Measurements from ENCODE around the gene USP15. TPM values are rescaled to one million over a fixed set of nuclear protein-coding genes. Genes with fewer than 3 reads are reported as not detected.
"Not testable (repeated sequence)": the region's sequence is repeated elsewhere in the genome, so short reads cannot be mapped to it uniquely, and the experiment has no call there.

The USP15 gene
- total and polyA plus RNA-seq, 7 experiments from 2014 or later: 72.5 to 224 (median 175) TPM

DNA sequence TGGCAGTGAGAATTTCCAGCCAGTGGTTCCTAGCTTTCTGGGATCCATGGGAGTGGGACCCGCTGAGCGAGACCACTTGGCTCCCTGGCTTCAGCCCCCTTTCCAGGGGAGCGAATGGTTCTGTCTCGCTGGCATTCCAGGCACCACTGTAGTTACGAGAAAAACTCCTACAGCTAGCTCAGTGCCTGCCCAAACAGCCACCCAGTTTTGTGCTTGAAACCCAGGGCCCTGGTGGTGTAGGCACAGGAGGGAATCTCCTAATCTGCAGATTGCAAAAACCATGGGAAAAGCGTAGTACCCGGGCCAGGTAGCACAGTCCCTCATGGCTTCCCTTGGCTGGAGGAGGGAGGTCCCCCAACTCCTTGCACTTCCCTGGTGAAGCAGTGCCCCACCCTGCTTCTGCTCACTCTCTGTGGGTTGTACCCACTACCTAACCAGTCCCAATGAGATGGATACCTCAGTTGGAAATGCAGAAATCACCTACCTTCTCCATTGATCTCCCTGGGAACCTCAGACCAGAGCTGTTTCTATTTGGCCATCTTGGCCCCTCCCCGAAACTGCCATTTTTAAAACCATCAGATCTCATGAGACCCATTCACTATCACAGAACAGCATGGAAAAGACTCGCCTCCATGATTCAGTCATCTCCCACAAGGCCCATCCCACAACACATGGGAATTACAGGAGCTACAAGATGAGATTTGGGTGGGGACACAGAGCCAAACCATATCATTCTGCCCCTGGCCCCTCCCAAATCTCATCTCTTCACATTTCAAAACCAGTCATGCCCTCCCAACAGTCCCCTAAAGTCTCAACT lies 83.3 kb downstream of the USP15 start:
- H3K4me1 ChIP-seq (ENCODE audit: control insufficient read depth in 2 of 2, insufficient read depth in 2 of 2, low read length in 2 of 2); ATAC-seq; CTCF ChIA-PET; intact Hi-C loops (cut with micrococcal nuclease); H3K9me3 ChIP-seq (ENCODE audit: control insufficient read depth in 2 of 3, low read length in 3 of 3); DNase-seq; H3K27me3 ChIP-seq (ENCODE audit: control insufficient read depth in 2 of 2, insufficient read depth in 2 of 2, low read length in 2 of 2); H3K27me3 Mint-ChIP-seq; H3K27ac ChIP-seq (ENCODE audit: low read depth, low read length); H3K4me3 ChIP-seq (ENCODE audit: low read length); POLR2A ChIA-PET: not testable (repeated sequence)
- Mint-ChIP-seq H3K4me1 (peaks cover 43 to 75% (median 62%) of the 10 kb centered on the region in 7 donors), H3K4me3 (peak overlapping the region in 2 of 10 donors; percentile 42 to 45), H3K9me3 (peaks cover 0 to 36% (median 11%) of the 10 kb centered on the region in 11 donors), H3K27ac (peak overlapping the region in 5 of 9 donors; percentile 26 to 77 (median 65)), H3K36me3 (peaks cover 36 to 81% (median 72%) of the 10 kb centered on the region in 5 donors)
- H3K36me3 ChIP-seq (ENCODE audit: control insufficient read depth in 2 of 3, insufficient read depth in 3 of 3, low read length in 3 of 3): peaks cover 0 to 42% (median 10%) of the 10 kb centered on the region in 3 experiments

- H3K9me3 ChIP-seq (ENCODE audit: control insufficient read depth in 2 of 3, low read length in 3 of 3); intact Hi-C loops (cut with micrococcal nuclease): not testable (repeated sequence)
- peaks cover 38 to 69% (median 59%) of the 10 kb centered on the region in 7 donors for H3K4me1 Mint-ChIP-seq
Observed at GRCh38 chr12:62344731-62345556, 84.7 kb downstream of the USP15 start.

DNA sequence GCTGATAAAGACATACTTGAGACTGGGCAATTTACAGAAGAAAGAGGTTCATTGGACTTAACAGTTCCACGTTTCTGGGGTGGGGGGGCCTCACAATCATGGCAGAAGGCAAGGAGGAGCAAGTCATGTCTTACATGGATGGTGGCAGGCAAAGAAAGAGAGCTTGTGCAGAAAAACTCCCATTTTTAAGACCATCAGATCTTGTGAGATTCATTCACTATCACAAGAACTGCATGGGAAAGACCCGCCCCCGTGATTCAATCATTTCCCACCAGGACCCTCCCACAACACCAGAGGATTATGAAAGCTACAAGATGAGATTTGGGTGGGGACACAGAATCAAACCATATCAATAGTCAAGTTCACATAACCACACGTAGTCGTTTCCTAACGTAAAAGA lies 85.5 kb downstream of the USP15 start:
- H3K9me3 Mint-ChIP-seq: peaks cover 0 to 21% (median 10%) of the 10 kb centered on the region in 11 donors
- Histone ChIP-seq H3K4me1 (ENCODE audit: control insufficient read depth in 2 of 2, insufficient read depth in 2 of 2, low read length in 2 of 2) (peaks cover 0 to under 1% of the 10 kb centered on the region in 2 donors), H3K36me3 (ENCODE audit: control insufficient read depth in 2 of 3, insufficient read depth in 3 of 3, low read length in 3 of 3) (peaks cover 0 to 44% (median 10%) of the 10 kb centered on the region in 3 experiments), H3K4me3 (ENCODE audit: low read length) (no peak overlapping the region), H3K27me3 (ENCODE audit: control insufficient read depth in 2 of 2, insufficient read depth in 2 of 2, low read length in 2 of 2) (no peaks in the 10 kb centered on the region), H3K27ac (ENCODE audit: low read depth, low read length) (no peak overlapping the region), H3K9me3 (ENCODE audit: control insufficient read depth in 2 of 3, low read length in 3 of 3) (peaks cover 0 to 7% (median 0%) of the 10 kb centered on the region in 3 experiments)
- CTCF ChIA-PET: no interaction called here
- POLR2A ChIA-PET: no interaction called here
- H3K27me3 Mint-ChIP-seq: no peaks in the 10 kb centered on the region
- H3K27ac Mint-ChIP-seq: peak overlapping the region in 7 of 9 donors; percentile 19 to 70 (median 56)
- H3K36me3 Mint-ChIP-seq: peaks cover 31 to 68% (median 55%) of the 10 kb centered on the region in 5 donors
- no peak for ATAC-seq
- H3K4me1 Mint-ChIP-seq: peaks cover 30 to 65% (median 51%) of the 10 kb centered on the region in 7 donors
- DNase-seq: peak in 1 of 9 donors; percentile 5
- peak overlapping the region in 3 of 10 donors; percentile 19 to 24 (median 24) for H3K4me3 Mint-ChIP-seq
- intact Hi-C loops (cut with micrococcal nuclease): loop anchor here in 1 of 2 donors (2.0 kb wide), 1 partner anchor 15 kb away; no protein-coding TSS in a partner anchor

More at GRCh38 chr12:62344731-62345556, 84.7 kb downstream of the USP15 start:
- H3K27ac ChIP-seq (ENCODE audit: low read depth, low read length); ATAC-seq; POLR2A ChIA-PET; H3K27me3 Mint-ChIP-seq; H3K4me1 ChIP-seq (ENCODE audit: control insufficient read depth in 2 of 2, insufficient read depth in 2 of 2, low read length in 2 of 2); DNase-seq; CTCF ChIA-PET; H3K4me3 ChIP-seq (ENCODE audit: low read length); H3K27me3 ChIP-seq (ENCODE audit: control insufficient read depth in 2 of 2, insufficient read depth in 2 of 2, low read length in 2 of 2): not testable (repeated sequence)
- H3K36me3 ChIP-seq (ENCODE audit: control insufficient read depth in 2 of 3, insufficient read depth in 3 of 3, low read length in 3 of 3): peaks cover 0 to 42% (median 10%) of the 10 kb centered on the region in 3 experiments
- H3K36me3 Mint-ChIP-seq: peaks cover 36 to 72% (median 61%) of the 10 kb centered on the region in 5 donors
- peaks cover 0 to 27% (median 11%) of the 10 kb centered on the region in 11 donors for H3K9me3 Mint-ChIP-seq
- H3K4me3 Mint-ChIP-seq: peak overlapping the region in 3 of 10 donors; percentile 19 to 24 (median 24)
- peak overlapping the region in 8 of 9 donors; percentile 2 to 63 (median 43) for H3K27ac Mint-ChIP-seq

DNA sequence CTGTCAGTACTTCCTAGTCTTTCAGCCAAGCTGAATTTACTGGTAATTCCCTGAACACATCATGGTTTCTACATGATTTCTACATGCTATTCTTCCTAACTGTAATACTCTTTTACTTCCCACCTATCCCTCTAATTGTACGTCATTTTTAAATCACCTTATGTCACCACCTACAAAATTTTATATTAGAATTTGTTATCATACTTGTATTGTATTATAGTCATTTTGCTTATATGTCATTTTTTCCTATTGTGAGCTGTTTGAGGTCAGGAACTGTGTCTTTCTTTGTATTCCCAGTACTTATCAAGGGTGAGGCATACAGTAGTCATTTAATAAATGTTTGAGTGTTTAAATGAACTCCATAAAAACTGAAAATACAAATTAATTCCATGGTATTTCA lies 86.6 kb downstream of the USP15 start:
- H3K4me3 Mint-ChIP-seq: no peak overlapping the region
- peak overlapping the region in 4 of 9 donors; percentile 27 to 52 (median 44) for H3K27ac Mint-ChIP-seq
- peaks cover 25 to 56% (median 40%) of the 10 kb centered on the region in 7 donors for H3K4me1 Mint-ChIP-seq
- no peak overlapping the region for H3K27ac ChIP-seq (ENCODE audit: low read depth, low read length)
- H3K27me3 Mint-ChIP-seq: no peaks in the 10 kb centered on the region
- H3K4me3 ChIP-seq (ENCODE audit: low read length): no peak overlapping the region
- intact Hi-C loops (cut with micrococcal nuclease): loop anchor here in 1 of 2 donors (2.0 kb wide), 1 partner anchor 14 kb away; no protein-coding TSS in a partner anchor
- H3K9me3 ChIP-seq (ENCODE audit: control insufficient read depth in 2 of 3, low read length in 3 of 3): peaks cover 0 to 7% (median 0%) of the 10 kb centered on the region in 3 experiments
- H3K36me3 ChIP-seq (ENCODE audit: control insufficient read depth in 2 of 3, insufficient read depth in 3 of 3, low read length in 3 of 3): peaks cover 0 to 44% (median 6%) of the 10 kb centered on the region in 3 experiments
- peaks cover 0 to 21% (median 9%) of the 10 kb centered on the region in 11 donors for H3K9me3 Mint-ChIP-seq
- peaks cover 23 to 58% (median 46%) of the 10 kb centered on the region in 5 donors for H3K36me3 Mint-ChIP-seq
- ChIA-PET CTCF (no interaction called here), POLR2A (no interaction called here)
- DNase-seq (no peak), ATAC-seq (no peak)
- H3K27me3 ChIP-seq (ENCODE audit: control insufficient read depth in 2 of 2, insufficient read depth in 2 of 2, low read length in 2 of 2): no peaks in the 10 kb centered on the region
- peaks cover 0 to 4% of the 10 kb centered on the region in 2 donors for H3K4me1 ChIP-seq (ENCODE audit: control insufficient read depth in 2 of 2, insufficient read depth in 2 of 2, low read length in 2 of 2)

GRCh38 chr12:62347922-62348650 lies 87.9 kb downstream of the USP15 start:
- no peaks in the 10 kb centered on the region for H3K27me3 Mint-ChIP-seq
- no peak overlapping the region for H3K4me3 Mint-ChIP-seq
- H3K27ac ChIP-seq (ENCODE audit: low read depth, low read length): no peak overlapping the region
- H3K27ac Mint-ChIP-seq: peak overlapping the region in 1 of 9 donors; percentile 45
- intact Hi-C loops (cut with micrococcal nuclease): loop anchor here in 1 of 2 donors (2.0 kb wide), 1 partner anchor 13 kb away; no protein-coding TSS in a partner anchor
- no peaks in the 10 kb centered on the region for H3K27me3 ChIP-seq (ENCODE audit: control insufficient read depth in 2 of 2, insufficient read depth in 2 of 2, low read length in 2 of 2)
- peaks cover 0 to 4% of the 10 kb centered on the region in 2 donors for H3K4me1 ChIP-seq (ENCODE audit: control insufficient read depth in 2 of 2, insufficient read depth in 2 of 2, low read length in 2 of 2)
- H3K4me3 ChIP-seq (ENCODE audit: low read length): no peak overlapping the region
- DNase-seq (no peak), ATAC-seq (no peak)
- peaks cover 0 to 31% (median 0%) of the 10 kb centered on the region in 3 experiments for H3K36me3 ChIP-seq (ENCODE audit: control insufficient read depth in 2 of 3, insufficient read depth in 3 of 3, low read length in 3 of 3)
- peaks cover 0 to 7% (median 0%) of the 10 kb centered on the region in 3 experiments for H3K9me3 ChIP-seq (ENCODE audit: control insufficient read depth in 2 of 3, low read length in 3 of 3)
- H3K4me1 Mint-ChIP-seq: peaks cover 23 to 56% (median 35%) of the 10 kb centered on the region in 7 donors
- CTCF ChIA-PET: no interaction called here
- H3K9me3 Mint-ChIP-seq: peaks cover 0 to 21% (median 9%) of the 10 kb centered on the region in 11 donors
- H3K36me3 Mint-ChIP-seq: peaks cover 19 to 45% (median 34%) of the 10 kb centered on the region in 5 donors
- POLR2A ChIA-PET: no interaction called here

Data from naive thymus-derived CD4-positive, alpha-beta T cell (primary cell).